B cell (primary cell): ENCODE results near the gene ZMYND8. TPM values are rescaled to one million over a fixed set of nuclear protein-coding genes. Genes with fewer than 3 reads are reported as not detected.
A peak's percentile ranks its signal among the peaks of the same experiment; 100 is the strongest.

Source experiments
- ATAC-seq: fragments of 200-7000 bp; cut with Tn5 transposase; one replicate; pipeline ENCODE4 v1.10.0; 2021; ENCODE audit warnings: low read depth, mild to moderate bottlenecking, moderate number of reproducible peaks, moderate library complexity
- CTCF ChIA-PET: fragments of 350-600 bp; sonication (Branson Sonifier 250); formaldehyde crosslinking; loops from one replicate; lab custom pipeline; 2021; ENCODE audit warnings: antibody characterized with exemption, inconsistent platforms; lab: Charles Lee
- POLR2A ChIA-PET: fragments of 350-600 bp; sonication (Branson Sonifier 250); formaldehyde crosslinking; loops from one replicate; lab custom pipeline; 2021; ENCODE audit warnings: antibody characterized with exemption; lab: Charles Lee
- DNase-seq: peaks from one replicate; pipeline ENCODE4 v3.0.0; 2013
- H2AFZ ChIP-seq: 2 replicates; pipeline ENCODE4 v1.6.1; 2012; ENCODE audit warnings: mild to moderate bottlenecking, low read depth, low read length; ENCODE audit not compliant: insufficient read depth, poor library complexity, severe bottlenecking
- H3K27ac ChIP-seq, 2 donors: 1 replicate in 1 of 2; 2 replicates in 1 of 2; pipeline ENCODE4 v1.5.1; 2012 to 2013; ENCODE audit warnings: low read length in 2 of 2, mild to moderate bottlenecking in 2 of 2, moderate library complexity in 1 of 2
- H3K27me3 ChIP-seq, 4 experiments: fragments of 200-600 bp in 1 of 4; sonication (generic) in 1 of 4; replicated peaks in 1 of 4; 1 replicate in 2 of 4; 2 replicates in 2 of 4; pipeline versions ENCODE4 v1.6.1 to v1.7.0; 2013 to 2016; ENCODE audit warnings: low read length in 3 of 4, mild to moderate bottlenecking in 2 of 4, mixed read lengths in 1 of 4, moderate library complexity in 1 of 4; ENCODE audit not compliant: insufficient read depth in 4 of 4, control insufficient read depth in 3 of 4; ENCODE audit errors: control extremely low read depth in 1 of 4
- H3K36me3 ChIP-seq, 2 experiments: replicated peaks in 1 of 2; 1 replicate in 1 of 2; 2 replicates in 1 of 2; pipeline versions ENCODE4 v1.6.1 to v1.7.1; 2013; ENCODE audit warnings: low read length in 1 of 2; ENCODE audit not compliant: insufficient read depth in 2 of 2, control insufficient read depth in 1 of 2; ENCODE audit errors: control extremely low read depth in 1 of 2, extremely low read depth in 1 of 2
- H3K4me1 ChIP-seq, 2 donors: fragments of 200-600 bp in 1 of 2; sonication (generic) in 1 of 2; 1 replicate in 1 of 2; 2 replicates in 1 of 2; pipeline versions ENCODE4 v1.5.1 to v1.6.1; 2013 to 2017; ENCODE audit warnings: low read length in 2 of 2; ENCODE audit not compliant: control insufficient read depth in 2 of 2, insufficient read depth in 2 of 2
- H3K4me2 ChIP-seq: replicated peaks from 2 replicates; pipeline ENCODE3; 2012; ENCODE audit warnings: mild to moderate bottlenecking, low read depth, low read length; ENCODE audit not compliant: poor library complexity, severe bottlenecking
- H3K4me3 ChIP-seq, 5 experiments: fragments of 200-600 bp in 1 of 5; sonication (generic) in 1 of 5; 1 replicate in 3 of 5; 2 replicates in 2 of 5; pipeline versions ENCODE4 v1.5.1 to v1.7.0; 2011 to 2016; ENCODE audit warnings: low read length in 4 of 5, mild to moderate bottlenecking in 4 of 5, low read depth in 2 of 5, control low read depth in 1 of 5, moderate library complexity in 1 of 5; ENCODE audit not compliant: insufficient read depth in 1 of 5; ENCODE audit errors: control extremely low read depth in 1 of 5, extremely low read depth in 1 of 5
- H3K79me2 ChIP-seq: fragments of 200-600 bp; sonication (generic); one replicate; pipeline ENCODE4 v1.6.0; 2016; ENCODE audit warnings: low read length; ENCODE audit not compliant: control insufficient read depth, insufficient read depth
- H3K9ac ChIP-seq: fragments of 200-600 bp; sonication (generic); 2 replicates; pipeline ENCODE4 v1.6.1; 2017; ENCODE audit warnings: mild to moderate bottlenecking, low read length, moderate library complexity
- H3K9me3 ChIP-seq, 3 donors: one replicate each; pipeline versions ENCODE4 v1.6.1 to v1.7.1; 2013; ENCODE audit warnings: low read length in 2 of 3; ENCODE audit not compliant: control insufficient read depth in 2 of 3, insufficient read depth in 1 of 3; ENCODE audit errors: control extremely low read depth in 1 of 3
- H4K20me1 ChIP-seq: 2 replicates; pipeline ENCODE4 v1.6.0; 2012; ENCODE audit warnings: mild to moderate bottlenecking, low read length; ENCODE audit not compliant: insufficient read depth, control insufficient read depth, poor library complexity, severe bottlenecking
- H3K27ac Mint-ChIP-seq: one replicate; pipeline ENCODE4 v1.8.0; 2021; ENCODE audit warnings: mixed read lengths
- H3K27me3 Mint-ChIP-seq: one replicate; pipeline ENCODE4 v1.8.0; 2021; ENCODE audit warnings: mixed read lengths
- H3K4me1 Mint-ChIP-seq: one replicate; pipeline ENCODE4 v1.8.0; 2021; ENCODE audit warnings: mixed read lengths
- H3K4me3 Mint-ChIP-seq: one replicate; pipeline ENCODE4 v1.8.0; 2021; ENCODE audit warnings: mixed read lengths
- H3K9me3 Mint-ChIP-seq: one replicate; pipeline ENCODE4 v1.8.0; 2022; ENCODE audit warnings: mixed read lengths; ENCODE audit not compliant: insufficient read depth
- CTCF ChIP-seq: fragments of 200-600 bp; IDR thresholded peaks from one replicate; pipeline ENCODE4 v1.8.0; 2022; ENCODE audit warnings: antibody characterized with exemption, mild to moderate bottlenecking
- EZH2 ChIP-seq: IDR thresholded peaks from 2 replicates; pipeline ENCODE4 v1.6.1; 2012; ENCODE audit warnings: borderline replicate concordance, low read depth, mild to moderate bottlenecking, moderate library complexity, low read length; ENCODE audit not compliant: insufficient read depth, poor library complexity, severe bottlenecking
- WGBS: methylation state at CpG from one replicate; pipeline ENCODE4 v1.1.5; 2013; ENCODE audit warnings: missing lambda C conversion rate; ENCODE audit not compliant: insufficient coverage; 5-methylcytosine and 5-hydroxymethylcytosine counted together
- intact Hi-C: fragments of 100-400 bp; cut with micrococcal nuclease; formaldehyde crosslinking; loops from one replicate; pipeline ENCODE4 v1.10.0; 2022
- polyA plus RNA-seq: library from polyadenylated mRNA; depleted of rRNA; stranded (reverse); fragments of >200 nt; gene quantifications from 2 replicates; pipeline ENCODE4 v1.2.3, GENCODE V29; 2012
- total RNA-seq, 2 donors: library from RNA; stranded (reverse); fragments of 120-200 nt in 1 of 2; gene quantifications; 1 replicate in 1 of 2; 2 replicates in 1 of 2; pipeline versions ENCODE4 v1.2.3 to v1.2.4, GENCODE V29; 2013 to 2022

Gene ZMYND8
- total and polyA plus RNA-seq, 2 donors (not counting 1 experiment from before 2014, with no cell fraction given), result 20.3 to 67.2 TPM

- peak overlapping the region; percentile 57 for H3K9ac ChIP-seq
- Mint-ChIP-seq H3K9me3 (no peaks in the 10 kb centered on the region), H3K4me1 (peaks cover 23% of the 10 kb centered on the region), H3K27me3 (no peaks in the 10 kb centered on the region), H3K4me3 (no peak overlapping the region), H3K27ac (no peak overlapping the region)
- no peaks in the 10 kb centered on the region for H3K27me3 ChIP-seq
- peak overlapping the region; percentile 90 for H3K27ac ChIP-seq
- ATAC-seq, result no peak
- H3K9me3 ChIP-seq, result no peaks in the 10 kb centered on the region
- peaks cover 88% of the 10 kb centered on the region for H3K79me2 ChIP-seq
- no peaks in the 10 kb centered on the region for H4K20me1 ChIP-seq
- intact Hi-C loops, result loop anchor here (5.0 kb wide), 1 partner anchor 36 kb away; no protein-coding TSS in a partner anchor
- no peak for DNase-seq
- H2AFZ ChIP-seq, result peak overlapping the region; percentile 74
- WGBS, result no CpG with 5 or more reads among the region's 3 CpGs
- H3K4me1 ChIP-seq, result peaks cover 92 to 99% of the 10 kb centered on the region in 2 donors
- peak overlapping the region in 2 of 5 experiments; percentile 56 to 68 for H3K4me3 ChIP-seq
- H3K36me3 ChIP-seq, result no peaks in the 10 kb centered on the region
- peak overlapping the region; percentile 85 for H3K4me2 ChIP-seq
- TF ChIP-seq EZH2 (no peak), CTCF (no peak)
- CTCF ChIA-PET, result interaction anchor here (0.6 to 9.0 kb wide), 6 partner anchors 10 to 268 kb away, joined by 3 to 70 read pairs (median 4); no protein-coding TSS in a partner anchor
- POLR2A ChIA-PET, result interaction anchor here (0.7 kb wide), 1 partner anchor 42 kb away, joined by 3 read pairs; no protein-coding TSS in a partner anchor
Measured at GRCh38 chr20:47353239-47353691, 3.2 kb downstream of the ZMYND8 start.
